Skeletal muscle cell (primary cell): Measurements from ENCODE around the gene CRAMP1.

Experiments
- DNase-seq: peaks from one replicate; pipeline ENCODE4 v3.0.0-alpha.2; 2010; ENCODE audit warnings: low read depth
- H3K4me3 ChIP-seq: 2 replicates; pipeline ENCODE4 v1.5.1; 2011; ENCODE audit warnings: low read depth, mild to moderate bottlenecking, control low read depth, low read length, moderate library complexity

CRAMP1 gene

DNA sequence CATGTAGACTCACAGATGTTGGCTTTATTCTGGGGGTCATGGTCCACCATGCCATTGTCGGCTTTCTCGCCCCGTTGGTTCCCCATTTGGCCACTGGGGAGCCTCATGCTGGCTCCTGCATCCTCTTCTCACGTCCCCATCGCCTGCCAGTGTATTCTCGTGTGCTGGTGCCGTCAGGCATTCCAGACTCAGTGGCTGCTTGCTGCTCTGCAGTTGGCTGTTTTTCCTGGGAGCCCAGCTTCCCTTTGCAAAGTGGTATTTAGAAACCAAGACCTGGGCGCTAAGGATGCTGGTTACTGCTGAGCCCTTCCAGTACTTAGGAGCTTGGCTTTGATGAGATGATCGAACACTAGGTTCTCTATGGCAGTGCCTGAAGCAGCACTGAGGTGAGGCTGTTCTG, 19.1 kb downstream of the CRAMP1 start:
- DNase-seq = no peak
- no peak overlapping the region for H3K4me3 ChIP-seq

DNA sequence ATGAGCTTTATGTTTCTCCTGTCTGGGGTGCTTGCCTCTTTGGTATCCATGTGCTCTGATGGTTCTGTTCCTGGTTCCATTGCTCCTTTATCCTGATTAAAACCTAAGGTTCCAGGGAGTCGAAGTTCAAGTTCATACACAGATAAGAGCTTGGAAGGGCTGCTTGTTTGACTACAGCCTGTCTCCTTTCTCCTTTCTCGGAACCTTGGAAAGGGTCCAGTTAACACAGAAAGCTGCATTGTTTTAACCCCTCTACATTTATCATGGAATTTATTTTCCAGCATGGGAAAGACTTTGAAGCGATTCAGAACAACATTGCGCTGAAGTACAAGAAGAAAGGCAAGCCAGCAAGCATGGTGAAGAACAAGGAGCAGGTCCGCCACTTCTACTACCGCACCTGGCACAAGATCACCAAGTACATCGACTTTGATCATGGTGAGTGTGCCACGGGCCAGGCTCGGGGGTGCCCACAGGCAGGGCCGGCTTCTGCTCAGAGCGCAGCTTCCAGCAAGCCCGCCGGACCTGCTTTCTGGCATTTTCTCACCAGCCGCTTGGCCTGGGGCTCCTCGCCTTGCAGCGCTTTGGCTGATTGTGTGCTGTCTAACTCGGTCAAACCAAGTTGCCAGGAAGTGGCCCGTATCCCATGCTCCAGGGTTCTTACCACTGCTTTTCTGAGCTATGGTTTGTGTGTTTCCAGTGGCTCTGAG, 19.9 kb downstream of the CRAMP1 start:
- DNase-seq = no peak
- H3K4me3 ChIP-seq = no peak overlapping the region

DNA sequence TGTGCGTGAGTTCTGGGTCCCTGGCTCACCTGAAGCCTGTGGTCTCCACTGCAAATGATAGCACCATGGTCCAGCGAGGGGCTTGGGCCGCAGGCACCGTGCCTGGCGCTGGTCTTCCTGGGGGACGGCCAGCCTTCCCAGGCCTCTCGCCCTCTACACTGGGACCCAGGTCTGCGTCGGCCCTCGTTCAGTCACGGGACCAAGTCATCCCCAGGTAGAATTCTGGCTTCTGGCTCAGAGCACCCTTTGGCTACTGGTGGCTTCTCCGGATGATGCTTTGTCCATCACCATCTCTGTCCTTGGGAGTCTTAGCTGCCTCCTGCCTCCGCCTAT, 20.4 kb downstream of the CRAMP1 start:
- no peak for DNase-seq

DNA sequence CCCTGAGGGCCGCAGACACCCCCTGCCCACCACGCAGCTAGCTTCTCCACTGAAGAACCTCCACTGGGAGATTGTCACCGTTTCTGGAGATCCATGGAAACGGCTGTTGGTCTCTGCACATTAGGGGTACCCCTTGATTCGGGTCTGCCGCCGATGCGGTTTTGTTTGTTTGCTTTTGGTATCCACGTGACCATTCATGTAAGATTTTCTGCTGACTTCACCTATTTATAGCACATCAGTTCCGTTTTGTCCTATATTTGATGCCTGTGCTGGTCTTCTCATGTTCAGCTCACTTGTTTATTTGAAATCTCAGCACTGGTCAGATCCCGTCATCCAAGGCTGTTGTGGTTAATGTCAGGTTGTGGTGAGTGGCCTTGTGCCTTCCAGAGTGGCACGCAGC, 21.1 kb downstream of the CRAMP1 start:
- no peak for DNase-seq
- H3K4me3 ChIP-seq = no peak overlapping the region

More for the DNA sequence above, 20.4 kb downstream of the CRAMP1 start:
- no peak overlapping the region for H3K4me3 ChIP-seq

DNA sequence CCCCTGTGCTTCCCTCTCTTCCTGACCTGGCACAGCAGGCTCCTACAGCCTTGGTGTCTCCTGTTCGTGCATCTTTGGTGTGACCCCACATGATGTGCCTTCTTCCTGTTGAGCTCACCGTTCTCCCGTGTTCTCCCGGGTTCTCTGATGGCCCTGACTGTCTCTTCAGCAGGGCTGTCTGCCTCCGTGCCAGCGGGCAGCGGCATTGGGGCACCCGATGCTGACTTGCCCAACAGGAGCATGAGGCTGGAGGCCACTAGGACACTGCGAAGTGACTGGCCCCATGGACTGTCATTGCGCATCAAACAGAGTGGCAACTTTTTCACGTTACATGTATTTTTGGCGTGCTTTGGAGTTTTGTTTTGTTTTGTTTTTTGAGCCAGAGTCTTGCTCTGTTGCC, 22.4 kb downstream of the CRAMP1 start:
- H3K4me3 ChIP-seq = no peak overlapping the region
- no peak for DNase-seq

DNA sequence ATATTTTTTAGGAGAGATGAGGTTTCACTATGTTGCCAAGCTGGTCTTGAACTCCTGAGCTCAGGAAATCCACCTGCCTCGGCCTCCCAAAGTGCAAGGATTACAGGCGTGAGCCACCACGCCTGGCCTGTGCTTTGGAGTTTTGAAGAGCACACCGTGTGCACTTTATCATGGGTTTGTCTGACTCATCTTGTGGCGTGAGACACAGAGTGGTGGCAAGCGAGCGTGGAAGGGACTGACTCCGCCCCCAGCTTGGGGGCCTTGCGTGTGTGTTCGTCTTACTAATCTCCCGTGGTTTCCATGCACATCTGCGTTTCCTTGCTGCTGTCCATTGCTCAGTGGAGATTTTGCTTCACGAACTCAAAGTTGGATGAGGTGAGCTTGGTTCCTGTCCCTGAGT, 22.9 kb downstream of the CRAMP1 start:
- DNase-seq = no peak
- no peak overlapping the region for H3K4me3 ChIP-seq

DNA sequence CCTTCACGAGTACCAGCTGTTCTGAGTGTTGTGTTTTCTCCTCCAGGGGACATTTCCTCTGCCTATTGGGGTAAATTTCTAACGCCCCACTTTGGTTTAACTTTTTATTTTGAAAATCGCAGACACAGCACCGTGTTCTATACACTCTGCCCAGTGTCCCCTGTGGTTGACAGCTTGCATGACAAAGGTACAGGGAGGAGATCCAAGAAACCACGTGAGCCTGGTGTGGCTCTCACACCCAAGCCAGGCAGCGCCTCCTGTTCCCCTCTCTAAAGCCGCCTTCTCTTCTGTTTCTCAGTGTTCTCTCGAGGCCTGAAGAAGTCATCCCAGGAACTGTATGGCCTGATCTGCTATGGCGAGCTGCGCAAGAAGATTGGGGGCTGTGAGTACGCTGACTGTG, 25.4 kb downstream of the CRAMP1 start:
- no peak for DNase-seq
- H3K4me3 ChIP-seq = no peak overlapping the region

DNA sequence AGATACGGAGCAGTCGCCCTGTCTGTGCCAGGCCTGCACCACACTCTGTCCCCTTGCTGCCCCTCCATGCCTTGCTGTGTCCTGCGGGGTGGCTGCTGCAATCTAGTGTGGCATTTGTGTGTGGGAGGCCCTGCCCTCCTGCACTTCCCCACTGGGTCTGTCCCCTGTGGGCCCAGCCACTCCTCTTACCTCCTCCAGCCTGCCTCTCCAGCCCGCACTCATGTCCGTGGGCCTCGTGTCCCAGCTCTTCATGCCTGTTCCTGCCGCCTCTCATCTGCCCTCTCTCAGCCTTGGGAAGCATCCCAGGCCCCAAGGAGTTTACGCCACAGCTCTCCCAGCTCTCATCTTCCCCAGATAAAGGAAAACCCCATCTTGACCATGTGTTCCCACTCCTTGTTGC, 26.6 kb downstream of the CRAMP1 start:
- DNase-seq = no peak

DNA sequence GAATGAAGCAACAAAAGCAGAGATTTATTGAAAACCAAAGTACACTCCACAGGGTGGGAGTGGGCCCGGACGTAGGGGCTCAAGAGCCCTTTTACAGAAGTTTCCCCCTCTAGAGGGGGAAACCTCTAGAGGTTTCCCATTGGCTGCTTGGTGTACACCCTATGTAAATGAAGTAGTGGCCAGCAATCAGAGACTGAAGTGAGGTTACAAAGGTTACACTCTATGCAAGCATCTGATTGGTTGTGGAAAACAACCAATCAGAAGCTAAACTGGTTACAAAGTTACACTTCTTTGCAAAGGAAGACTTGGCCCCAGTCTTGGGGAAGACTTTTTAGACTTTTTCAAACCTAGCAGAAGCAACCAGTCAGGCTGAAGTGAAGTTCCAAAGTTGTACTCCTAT, 27.1 kb downstream of the CRAMP1 start:
- H3K4me3 ChIP-seq = no peak overlapping the region

More for the DNA sequence above, 26.6 kb downstream of the CRAMP1 start:
- no peak overlapping the region for H3K4me3 ChIP-seq

DNA sequence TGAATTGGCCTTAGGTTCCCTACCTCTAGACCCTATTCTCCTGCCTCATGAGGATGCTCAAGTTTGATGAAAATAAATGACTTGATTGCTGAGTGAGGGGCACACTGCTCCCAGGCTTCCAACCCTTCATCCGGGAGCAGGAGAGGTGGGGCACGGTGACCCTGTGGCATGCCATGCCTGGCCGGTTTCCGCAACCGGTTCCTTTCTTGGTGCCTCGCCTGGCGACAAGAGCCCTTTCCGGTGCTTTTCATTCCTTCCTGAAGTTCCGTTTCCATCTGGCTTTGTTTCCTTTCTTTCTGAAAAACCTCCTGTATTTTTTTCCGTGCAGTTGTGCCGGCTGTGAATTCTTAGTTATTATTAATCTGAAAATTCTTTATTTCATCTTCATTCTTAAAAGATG, 27.7 kb downstream of the CRAMP1 start:
- DNase-seq = no peak
- no peak overlapping the region for H3K4me3 ChIP-seq

More for the DNA sequence above, 27.1 kb downstream of the CRAMP1 start:
- no peak for DNase-seq

DNA sequence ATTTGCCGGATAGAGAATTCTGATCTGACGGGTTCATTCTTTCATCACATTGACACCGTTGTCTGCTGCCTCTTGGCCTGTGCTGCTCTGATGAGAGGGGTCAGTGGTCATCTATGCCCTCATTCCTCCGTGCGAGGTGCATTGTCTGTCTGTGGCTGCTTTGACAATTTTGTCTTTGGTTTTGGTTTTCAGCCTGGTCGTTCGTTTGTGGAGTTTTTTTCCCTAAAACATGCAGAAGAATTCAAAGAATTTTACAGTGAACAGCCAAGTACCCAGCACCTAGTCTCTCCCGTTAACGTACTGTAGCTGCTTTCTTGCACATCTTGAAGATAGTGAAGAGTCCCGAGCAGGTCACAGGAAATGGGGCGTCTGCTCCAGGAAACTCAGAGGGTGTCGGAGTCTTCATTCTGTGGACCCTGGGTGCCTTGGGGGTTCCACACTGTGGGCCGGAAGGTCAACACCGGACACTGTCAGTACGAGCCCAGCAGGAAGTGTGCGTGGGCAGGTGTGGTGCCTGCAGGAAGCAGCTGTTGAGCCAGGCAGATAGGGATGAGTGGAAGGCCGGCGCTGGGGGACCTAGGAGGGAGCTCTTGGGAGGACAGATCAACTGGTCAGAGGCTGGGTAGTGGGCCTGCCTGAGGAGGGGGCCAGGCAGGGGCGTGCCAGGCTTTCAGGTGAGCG, 28.2 kb downstream of the CRAMP1 start:
- H3K4me3 ChIP-seq = no peak overlapping the region
- no peak for DNase-seq

DNA sequence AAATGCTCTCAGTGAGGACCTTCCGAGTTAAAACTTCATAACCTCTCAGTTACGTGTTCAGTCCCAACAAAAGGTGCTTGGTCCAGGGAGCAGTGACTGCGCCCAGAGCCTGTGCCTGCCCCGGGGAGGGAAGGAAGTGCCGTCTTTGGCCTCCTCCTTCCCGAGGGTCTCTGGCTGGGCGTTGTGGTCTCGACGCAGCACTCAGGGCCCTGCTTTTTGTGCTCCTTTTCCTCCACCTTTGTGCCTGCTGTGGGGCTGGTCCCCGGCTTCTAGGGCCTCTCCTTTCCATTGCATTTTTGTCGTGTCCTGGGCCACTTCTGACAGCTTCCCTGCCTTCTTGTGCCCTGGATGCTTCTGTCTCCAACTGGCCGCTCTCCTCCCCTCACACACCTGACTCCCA, 29.1 kb downstream of the CRAMP1 start:
- no peak overlapping the region for H3K4me3 ChIP-seq
- no peak for DNase-seq

DNA sequence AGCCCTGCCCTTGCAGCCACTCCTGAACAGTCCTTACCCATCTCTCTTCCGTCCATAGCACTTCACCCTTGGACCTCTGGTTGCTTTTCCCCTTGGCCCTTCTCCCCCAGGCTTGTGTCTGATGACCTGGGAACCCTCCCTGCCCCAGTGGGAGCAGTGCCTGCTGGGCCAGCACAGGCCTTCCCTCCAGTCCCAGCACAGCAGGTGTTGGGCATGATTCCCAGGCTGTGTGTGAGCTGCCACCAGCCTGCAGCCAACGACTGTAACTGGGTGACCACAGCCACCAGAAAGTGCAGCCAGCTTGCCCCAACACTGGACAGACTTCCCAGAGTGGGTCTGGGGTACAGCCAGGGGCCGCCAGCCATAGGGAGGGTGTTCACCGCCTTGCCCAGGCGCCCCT, 30.0 kb downstream of the CRAMP1 start:
- no peak overlapping the region for H3K4me3 ChIP-seq
- DNase-seq = no peak

DNA sequence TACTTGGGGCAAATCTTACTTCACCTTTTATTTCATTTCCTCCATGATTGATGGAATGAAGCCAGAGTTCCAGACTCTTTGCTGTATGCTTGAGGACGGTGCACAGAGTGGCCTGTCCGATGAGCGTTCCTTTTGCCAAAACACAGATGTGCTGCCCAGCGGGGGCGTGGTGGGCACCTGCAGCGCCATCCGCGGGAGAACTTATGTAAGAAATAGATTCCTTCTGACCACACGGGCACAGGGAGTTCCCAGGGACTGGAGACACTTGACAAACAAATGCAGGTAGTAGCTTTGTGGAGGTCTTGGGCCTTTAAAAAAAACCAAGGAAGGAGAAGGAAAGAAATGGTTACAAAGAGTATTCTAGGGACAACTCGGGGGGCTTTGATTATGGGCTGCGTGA, 30.6 kb downstream of the CRAMP1 start:
- no peak for DNase-seq
- H3K4me3 ChIP-seq = no peak overlapping the region

DNA sequence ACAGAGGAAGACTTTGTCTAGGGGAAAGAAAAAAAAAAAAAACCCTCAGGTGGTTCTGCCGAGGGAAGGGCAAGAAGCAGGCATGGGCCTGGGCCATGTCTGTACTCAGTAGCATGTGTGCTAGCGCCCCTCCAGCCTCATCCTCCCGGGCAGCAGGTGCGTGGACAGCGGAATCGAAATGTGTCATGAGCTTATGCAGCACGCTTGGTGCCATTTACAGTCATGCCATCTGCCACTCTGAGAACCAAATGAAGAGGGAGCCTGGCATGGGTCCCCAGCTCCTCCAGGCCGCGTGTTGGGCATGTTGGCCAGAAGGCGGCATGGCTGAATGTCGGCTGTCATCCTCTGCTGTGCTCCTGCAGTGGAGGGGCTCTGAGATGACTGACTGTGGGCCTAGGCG, 31.4 kb downstream of the CRAMP1 start:
- no peak overlapping the region for H3K4me3 ChIP-seq
- DNase-seq = no peak

DNA sequence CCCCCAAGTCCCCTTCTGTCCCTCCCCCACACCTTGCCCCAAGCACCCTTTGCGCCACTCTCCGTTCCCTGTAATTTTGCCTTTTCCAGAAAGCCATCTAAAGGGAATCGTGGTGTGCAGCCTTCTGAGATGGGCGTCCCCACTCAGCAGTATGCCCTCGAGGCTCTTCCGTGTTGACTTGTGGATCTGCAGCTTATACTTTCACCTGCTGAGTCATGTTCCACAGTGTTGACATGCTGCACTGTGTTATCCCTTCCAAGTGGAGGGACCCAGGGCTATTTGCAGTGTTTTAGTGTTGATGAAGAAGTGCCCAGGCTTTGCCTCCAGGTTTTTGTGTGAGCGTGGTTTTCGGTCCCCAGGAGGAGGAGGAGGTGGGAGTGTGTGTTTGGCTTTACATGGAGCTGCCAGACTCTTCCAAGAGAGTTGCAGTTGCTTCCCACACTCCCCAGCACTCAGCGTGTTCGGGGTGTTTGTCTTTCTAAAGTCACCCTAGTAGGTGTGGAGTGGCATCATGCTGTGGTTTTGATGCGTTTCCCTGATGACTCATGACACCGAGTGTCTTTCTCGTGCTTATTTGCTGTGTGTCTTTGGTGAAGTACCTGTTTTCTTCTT, 33.9 kb downstream of the CRAMP1 start:
- DNase-seq = no peak
- no peak overlapping the region for H3K4me3 ChIP-seq

DNA sequence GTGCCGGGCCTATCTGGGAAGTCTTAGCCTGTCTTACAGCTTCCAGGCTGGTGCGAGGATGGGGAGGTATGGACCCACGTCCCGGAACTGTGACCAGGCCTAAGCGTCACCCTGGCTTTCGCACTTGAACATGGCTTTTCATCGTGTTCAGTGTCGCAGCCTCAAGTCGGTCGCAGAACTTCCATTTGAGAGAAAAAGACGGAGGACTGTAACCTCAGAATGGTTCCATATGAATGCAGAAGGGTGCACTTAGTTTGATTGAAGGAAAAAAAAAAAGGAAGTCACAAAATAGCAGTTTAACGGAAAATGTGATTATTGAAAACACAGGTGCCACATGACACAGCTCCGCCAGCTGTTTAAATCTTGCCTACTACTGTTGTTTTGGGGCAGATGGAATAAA, 35.7 kb downstream of the CRAMP1 start:
- no peak overlapping the region for H3K4me3 ChIP-seq
- DNase-seq = no peak

DNA sequence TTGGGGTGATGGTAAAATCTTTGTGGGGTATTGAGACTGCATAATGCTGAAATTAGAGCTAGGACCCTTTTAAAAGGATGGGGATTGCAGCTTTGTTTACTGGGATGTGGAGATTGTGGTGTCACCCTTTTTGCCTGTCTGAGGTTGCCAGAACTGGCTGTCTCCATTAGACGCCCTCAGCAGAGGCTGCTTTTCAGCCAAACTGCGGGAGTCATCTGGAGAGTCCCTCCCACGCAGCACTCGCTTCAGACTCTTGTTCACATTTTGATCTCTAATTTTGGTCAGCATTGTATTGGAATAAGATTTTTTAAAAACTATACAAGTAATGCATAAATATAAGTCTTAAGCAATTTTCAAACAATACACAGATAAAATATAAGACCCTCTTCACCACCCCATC, 38.0 kb downstream of the CRAMP1 start:
- no peak overlapping the region for H3K4me3 ChIP-seq

DNA sequence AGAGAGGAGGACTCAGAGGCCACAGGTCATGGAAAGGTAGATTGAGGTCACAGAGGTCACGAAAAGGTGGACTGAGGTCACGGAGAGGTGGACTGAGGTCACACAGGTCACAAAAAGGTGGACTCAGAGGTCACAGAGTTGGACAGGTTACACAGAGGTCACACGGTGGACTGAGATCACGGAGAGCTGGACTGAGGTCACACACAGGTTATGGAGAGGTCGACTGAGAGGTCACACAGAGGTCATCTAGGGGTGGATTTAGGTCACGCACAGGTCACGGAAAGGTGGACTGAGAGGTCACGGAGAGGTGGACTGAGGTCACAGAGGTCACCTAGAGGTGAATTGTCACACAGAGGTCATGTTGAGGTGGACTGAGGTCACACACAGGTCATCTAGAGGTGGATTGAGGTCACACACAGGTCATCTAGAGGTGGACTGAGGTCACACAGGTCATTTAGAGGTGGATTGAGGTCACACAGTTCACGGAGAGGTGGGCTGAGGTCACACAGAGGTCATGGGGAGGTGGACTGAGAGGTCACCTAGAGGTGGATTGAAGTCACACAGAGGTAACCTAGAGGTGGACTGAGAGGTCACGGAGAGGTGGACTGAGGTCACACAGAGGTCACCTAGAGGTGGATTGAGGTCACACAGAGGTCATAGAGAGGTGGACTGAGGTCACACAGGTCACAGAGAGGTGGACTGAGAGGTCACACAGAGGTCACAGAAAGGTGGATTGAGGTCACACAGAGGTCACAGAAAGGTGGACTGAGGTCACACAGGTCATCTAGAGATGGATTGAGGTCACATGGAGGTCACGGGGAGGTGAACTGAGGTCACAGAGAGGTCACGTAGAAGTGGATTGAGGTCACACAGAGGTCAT, 39.2 kb downstream of the CRAMP1 start:
- H3K4me3 ChIP-seq = no peak overlapping the region
- no peak for DNase-seq

More for the DNA sequence above, 38.0 kb downstream of the CRAMP1 start:
- no peak for DNase-seq

DNA sequence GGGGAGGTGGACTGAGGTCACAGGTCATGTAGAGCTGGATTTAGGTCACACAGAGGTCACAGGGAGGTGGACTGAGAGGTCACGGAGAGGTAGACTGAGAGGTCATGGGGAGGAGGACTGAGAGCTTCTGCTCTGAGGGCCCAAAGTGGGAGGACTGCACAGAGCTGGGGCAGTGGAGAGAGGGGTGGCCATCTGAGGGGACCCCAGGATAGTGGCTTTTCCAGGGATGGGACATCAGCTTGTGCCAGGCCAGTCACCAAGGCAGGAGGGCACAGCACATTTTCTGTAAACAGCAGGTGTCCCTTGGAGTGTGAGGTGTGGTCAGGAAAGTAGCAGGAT, 39.8 kb downstream of the CRAMP1 start:
- no peak overlapping the region for H3K4me3 ChIP-seq
- DNase-seq = no peak
